HG02588 (cell line): ENCODE results near the gene COL15A1.

Source experiments
- ATAC-seq: cut with Tn5 transposase; IDR thresholded peaks from one replicate; pipeline ENCODE4 v1.9.1; 2021; ENCODE audit warnings: mild to moderate bottlenecking, moderate library complexity; ENCODE audit not compliant: unreplicated experiment

Gene COL15A1

DNA sequence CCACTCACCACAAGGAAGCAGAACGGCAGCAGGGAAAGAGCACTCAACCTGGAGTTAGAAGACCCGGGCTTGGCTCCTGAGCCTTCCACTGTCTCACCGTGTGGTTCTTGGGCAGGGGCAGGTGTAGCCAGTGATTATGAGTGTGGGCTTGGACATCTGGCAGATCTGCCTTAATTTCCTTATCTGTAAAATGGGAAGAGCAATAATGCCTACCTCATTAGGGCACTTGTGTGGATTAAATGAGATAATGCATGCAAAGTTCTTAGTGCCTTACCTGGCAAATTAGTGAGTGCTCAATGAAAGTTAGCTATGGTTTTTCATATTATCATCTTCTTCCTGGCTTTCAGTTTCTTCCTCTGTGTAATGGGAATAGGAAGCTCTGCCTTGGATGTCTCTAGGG lies 28.1 kb upstream of the COL15A1 start:
- ATAC-seq = no peak

DNA sequence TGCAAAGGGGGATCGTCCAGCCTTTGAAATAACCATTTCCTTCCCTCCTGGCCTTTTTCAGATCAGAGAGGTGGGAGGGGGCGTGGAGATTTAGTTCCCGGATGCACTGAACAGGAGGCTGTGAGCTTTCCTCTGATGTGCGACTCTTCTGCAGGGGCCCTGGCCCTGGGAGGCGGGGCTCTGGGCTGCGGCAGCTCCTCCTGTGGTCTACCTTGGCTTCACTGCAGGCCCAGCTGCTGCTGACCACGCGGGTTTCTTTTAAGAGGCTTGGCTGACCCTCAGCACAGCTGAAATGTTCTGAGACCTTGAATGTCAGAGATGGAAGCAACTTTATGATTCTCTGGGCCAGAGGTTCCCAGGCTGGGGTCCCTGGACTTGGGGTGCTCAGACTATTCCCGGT lies 27.0 kb upstream of the COL15A1 start:
- ATAC-seq = no peak

- ATAC-seq = no peak
Measured at GRCh38 chr9:98917746-98918487, 25.8 kb upstream of the COL15A1 start.

GRCh38 chr9:98921732-98922131 lies 22.0 kb upstream of the COL15A1 start:
- no peak for ATAC-seq

- no peak for ATAC-seq
Measured at GRCh38 chr9:98922721-98923435, 20.8 kb upstream of the COL15A1 start.

DNA sequence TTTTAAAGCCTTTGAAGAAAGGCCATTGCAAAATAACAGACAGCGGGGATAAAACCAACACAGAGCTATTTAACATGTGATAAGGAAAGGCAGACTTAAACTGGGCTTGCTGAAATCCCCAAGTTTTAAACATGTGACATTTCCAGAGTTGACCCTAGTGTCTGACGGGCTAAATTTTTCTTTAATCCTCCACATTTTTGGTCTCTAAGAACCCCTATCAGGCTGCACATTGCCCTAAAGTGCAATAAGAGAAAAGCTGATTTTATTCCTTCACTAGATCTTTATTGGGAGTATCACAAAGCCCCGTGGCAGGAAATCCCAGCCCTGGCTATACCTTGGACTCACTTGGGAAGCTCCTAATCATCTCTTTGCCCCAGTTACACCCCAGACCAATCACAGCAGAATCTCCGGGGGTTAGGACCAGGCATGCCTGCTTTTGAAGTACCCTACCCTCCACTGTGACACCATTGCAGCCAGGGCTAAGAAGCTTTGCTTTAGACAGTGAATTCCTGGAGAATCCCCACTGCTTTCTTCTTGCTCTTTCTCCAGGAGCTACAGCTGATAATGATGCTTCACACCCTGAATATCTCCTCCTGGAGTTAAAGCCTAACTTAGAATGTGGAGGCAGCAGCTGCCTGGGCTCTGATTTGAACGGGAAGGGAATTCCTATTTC lies 20.1 kb upstream of the COL15A1 start:
- ATAC-seq = no peak

DNA sequence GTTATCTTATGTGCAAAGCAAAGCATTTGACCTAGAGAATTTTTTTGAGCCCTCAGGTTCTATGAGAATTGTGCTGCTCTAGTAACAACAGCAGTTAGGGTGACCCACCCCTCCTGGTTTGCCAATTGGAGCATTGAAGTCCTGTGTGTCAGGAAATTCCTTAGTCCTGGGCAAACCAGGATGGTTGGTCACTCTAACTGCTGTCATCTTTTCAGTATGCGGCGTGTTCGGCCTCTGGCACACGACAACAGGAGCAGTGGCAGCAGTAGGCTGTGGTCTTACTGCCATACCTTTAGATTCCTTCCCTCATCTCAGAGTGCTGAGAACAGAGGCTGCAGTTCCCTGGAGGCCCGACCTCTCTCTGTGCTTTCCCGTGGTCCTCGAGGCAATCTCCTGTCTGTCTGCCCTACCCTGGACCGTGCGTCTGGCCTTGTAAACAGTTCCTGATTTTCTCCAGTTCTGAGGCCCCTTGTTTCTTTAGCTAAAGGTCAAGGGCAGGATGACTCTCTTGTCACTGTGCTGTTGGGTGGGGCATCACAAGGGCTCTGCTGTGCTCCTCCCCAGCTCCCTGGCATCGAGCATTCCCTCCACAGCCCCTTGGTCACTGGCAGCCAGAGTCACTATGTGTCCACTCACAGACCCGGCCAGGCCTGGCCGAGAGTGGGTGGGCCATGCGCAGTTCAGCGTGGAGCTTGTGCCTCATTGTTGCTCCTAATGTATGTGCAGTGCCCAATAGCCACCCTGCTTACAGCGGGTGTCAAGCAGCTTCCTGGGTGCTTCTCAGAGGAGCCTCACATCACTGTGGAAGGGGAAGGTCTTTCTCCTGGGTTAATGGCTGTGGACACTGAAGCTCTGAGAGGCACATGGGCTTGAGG lies 18.5 kb upstream of the COL15A1 start:
- no peak for ATAC-seq

- ATAC-seq = no peak
Measured at GRCh38 chr9:98925956-98926355, 17.8 kb upstream of the COL15A1 start.

GRCh38 chr9:98927724-98928123 lies 16.0 kb upstream of the COL15A1 start:
- no peak for ATAC-seq

- ATAC-seq = no peak
Measured at GRCh38 chr9:98929071-98929470, 14.6 kb upstream of the COL15A1 start.

- ATAC-seq = no peak
Measured at GRCh38 chr9:98929895-98930341, 13.8 kb upstream of the COL15A1 start.

DNA sequence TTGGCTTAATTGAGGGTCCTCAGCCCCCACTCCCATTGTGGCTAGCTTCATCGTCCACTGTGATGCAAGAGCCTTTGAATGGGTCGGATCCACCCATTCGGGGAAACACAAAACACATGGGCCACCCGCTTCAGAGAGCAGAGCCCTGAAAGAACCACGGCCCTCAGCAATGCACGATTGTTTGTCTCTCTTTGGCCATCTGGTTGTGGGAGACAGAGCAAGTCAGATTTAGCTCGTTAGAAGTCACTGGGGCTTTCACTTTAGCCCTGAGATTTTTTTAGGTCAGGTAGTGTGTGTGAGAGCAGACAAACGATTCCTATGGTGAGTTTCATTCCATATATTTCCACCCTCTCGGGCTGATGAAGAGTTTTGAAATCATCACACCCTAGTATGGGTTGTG lies 12.9 kb upstream of the COL15A1 start:
- ATAC-seq = no peak

DNA sequence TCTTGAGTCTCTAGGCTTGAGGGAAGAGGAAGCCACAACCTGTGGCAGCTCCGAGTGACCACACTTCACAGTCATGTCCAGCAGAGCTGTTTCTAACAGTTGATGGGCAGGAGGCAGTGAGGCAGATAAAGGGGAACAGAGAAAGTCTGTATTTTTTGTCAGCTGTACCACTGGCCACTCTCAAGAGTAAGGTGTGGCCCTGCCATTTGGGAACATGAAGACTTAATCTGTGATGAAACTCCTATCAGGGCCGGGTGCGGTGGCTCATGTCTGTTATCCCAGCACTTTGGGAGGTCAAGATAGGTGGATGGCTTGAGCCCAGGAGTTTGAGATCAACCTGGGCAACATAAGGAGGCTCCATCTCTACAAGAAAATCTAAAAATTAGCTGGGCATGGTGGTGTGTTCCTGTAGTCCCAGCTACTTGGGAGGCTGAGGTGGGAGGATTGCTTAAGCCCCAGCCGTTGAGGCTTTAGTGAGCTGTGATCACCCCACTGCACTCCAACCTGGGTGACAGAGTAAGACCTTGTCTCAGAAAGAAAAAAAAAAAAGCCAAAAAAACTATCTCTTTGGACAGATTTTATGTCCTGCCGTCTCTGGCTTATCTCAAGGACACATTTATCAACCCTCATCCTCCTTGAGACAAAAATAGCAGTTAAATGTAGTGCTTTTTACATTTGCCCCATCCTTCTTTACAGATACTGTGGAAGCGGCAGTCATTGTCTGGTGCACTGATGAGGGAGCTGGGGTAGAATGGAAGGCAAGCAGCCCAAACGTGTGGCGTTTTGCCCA lies 11.9 kb upstream of the COL15A1 start:
- ATAC-seq = no peak

DNA sequence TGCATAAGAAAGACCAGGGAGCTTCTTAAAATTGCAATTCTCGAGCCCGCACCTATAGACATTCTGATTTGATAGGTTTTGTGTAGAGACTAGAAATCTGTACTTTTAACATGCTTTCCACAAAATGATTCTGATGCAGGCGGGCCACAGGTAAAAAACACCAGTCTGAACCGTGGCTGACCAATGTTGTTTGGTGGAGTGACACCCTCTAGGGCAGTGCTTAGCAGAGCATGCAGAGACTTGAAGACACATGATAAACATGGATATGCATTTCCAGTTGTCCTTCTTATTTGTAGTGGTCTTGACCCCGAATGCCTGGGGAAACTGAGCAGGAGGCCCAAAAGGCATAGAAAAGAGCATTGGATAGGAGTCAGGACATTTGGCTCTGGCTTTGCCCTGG lies 10.5 kb upstream of the COL15A1 start:
- no peak for ATAC-seq

- no peak for ATAC-seq
Measured at GRCh38 chr9:98933890-98934289, 9.8 kb upstream of the COL15A1 start.

DNA sequence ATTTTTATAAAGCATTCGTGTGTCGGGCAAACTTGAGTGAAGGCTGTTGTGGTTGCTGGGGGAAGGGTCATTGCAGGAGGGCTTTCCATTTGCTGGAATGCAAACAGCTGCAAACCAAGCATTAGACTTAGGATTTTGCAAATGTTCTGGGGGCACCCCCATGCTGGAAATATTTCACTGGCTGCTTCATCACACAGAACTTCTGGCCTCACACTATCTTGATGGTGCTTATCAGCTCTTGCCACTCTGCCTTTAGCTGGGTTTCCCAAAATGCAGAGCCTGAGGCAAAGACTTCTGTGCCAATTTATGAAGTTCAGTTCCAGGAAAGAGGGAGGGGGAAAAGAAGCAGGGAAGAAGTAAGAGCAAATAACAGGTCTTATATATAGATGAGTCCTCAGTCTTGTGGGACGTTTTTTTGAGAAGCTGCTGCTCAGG lies 8.6 kb upstream of the COL15A1 start:
- no peak for ATAC-seq

- ATAC-seq = no peak
Measured at GRCh38 chr9:98940276-98940675, 3.4 kb upstream of the COL15A1 start.

DNA sequence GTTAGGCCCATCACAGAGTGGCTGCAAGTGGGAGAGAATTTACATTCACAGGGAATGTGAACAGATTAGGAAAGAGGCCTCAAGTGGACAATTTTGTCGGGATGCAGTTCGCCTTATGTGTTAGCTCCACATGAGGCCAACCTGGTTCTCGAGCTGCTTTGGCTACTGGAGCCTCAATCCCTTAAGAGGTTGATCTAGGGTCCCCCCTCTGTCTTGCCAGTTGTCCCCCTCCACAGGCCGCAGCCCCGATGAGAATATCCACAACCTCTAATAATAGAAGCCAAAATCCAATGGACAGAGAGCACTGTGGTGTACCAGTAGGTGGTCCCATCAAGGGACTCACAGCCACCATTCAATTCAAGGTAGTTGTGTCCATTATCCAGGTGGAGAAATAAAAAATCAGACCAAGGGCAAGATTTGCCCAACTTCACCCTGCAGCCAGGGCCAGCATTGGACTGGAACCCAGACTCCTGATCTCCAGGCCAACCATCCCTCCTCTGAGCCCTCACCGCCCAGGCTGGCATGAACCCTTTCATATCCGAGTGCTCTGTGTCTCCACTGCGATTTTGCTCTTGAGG lies 1.7 kb upstream of the COL15A1 start:
- no peak for ATAC-seq

- no peak for ATAC-seq
Measured at GRCh38 chr9:98942906-98943681, 613 bp upstream of the COL15A1 start.
